Testis (tissue), 2 donors: ENCODE data around the gene PTPRN2.

Experiments
- POLR2A ChIP-seq: fragments of 450-650 bp; IDR thresholded peaks from one replicate; pipeline ENCODE4 v1.6.1; 2017; ENCODE audit warnings: antibody characterized with exemption, mild to moderate bottlenecking, moderate library complexity
- TF ChIP-seq, protein P1 (sequence below), 3 experiments: fragments of 450-650 bp in 2 of 3; fragments of 200-600 bp in 1 of 3; sonication (generic) in 1 of 3; IDR thresholded peaks; one replicate each; pipeline ENCODE4 v1.5.1; 2016 to 2019; ENCODE audit warnings: antibody characterized with exemption in 3 of 3, mild to moderate bottlenecking in 2 of 3, moderate library complexity in 1 of 3

- TF ChIP-seq, protein P1, sequence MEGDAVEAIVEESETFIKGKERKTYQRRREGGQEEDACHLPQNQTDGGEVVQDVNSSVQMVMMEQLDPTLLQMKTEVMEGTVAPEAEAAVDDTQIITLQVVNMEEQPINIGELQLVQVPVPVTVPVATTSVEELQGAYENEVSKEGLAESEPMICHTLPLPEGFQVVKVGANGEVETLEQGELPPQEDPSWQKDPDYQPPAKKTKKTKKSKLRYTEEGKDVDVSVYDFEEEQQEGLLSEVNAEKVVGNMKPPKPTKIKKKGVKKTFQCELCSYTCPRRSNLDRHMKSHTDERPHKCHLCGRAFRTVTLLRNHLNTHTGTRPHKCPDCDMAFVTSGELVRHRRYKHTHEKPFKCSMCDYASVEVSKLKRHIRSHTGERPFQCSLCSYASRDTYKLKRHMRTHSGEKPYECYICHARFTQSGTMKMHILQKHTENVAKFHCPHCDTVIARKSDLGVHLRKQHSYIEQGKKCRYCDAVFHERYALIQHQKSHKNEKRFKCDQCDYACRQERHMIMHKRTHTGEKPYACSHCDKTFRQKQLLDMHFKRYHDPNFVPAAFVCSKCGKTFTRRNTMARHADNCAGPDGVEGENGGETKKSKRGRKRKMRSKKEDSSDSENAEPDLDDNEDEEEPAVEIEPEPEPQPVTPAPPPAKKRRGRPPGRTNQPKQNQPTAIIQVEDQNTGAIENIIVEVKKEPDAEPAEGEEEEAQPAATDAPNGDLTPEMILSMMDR (IDR thresholded peaks at IDR 0.05): no peak
- TF ChIP-seq POLR2A: no peak
Measured at GRCh38 chr7:157712666-157713235, 874.9 kb downstream of the PTPRN2 start.
